GM19468 (cell line): ENCODE data around the gene PLEKHM2.

Experiments
- ATAC-seq: cut with Tn5 transposase; IDR thresholded peaks from one replicate; pipeline ENCODE4 v1.9.1; 2021; ENCODE audit warnings: mild to moderate bottlenecking, moderate library complexity, moderate number of reproducible peaks; ENCODE audit not compliant: unreplicated experiment; ENCODE audit errors: extremely low read depth

Gene PLEKHM2

GRCh38 chr1:15736892-15737261 lies 52.8 kb downstream of the PLEKHM2 start:
- no peak for ATAC-seq

- ATAC-seq, result no peak
Measured at GRCh38 chr1:15737324-15738319, 53.5 kb downstream of the PLEKHM2 start.

GRCh38 chr1:15738416-15739113 lies 54.4 kb downstream of the PLEKHM2 start:
- ATAC-seq, result no peak

- no peak for ATAC-seq
Measured at GRCh38 chr1:15739259-15739658, 55.1 kb downstream of the PLEKHM2 start.

- ATAC-seq, result no peak
Measured at GRCh38 chr1:15739745-15740144, 55.6 kb downstream of the PLEKHM2 start.

GRCh38 chr1:15740924-15741850 lies 57.1 kb downstream of the PLEKHM2 start:
- ATAC-seq, result no peak

- ATAC-seq, result no peak
Measured at GRCh38 chr1:15742339-15742801, 58.2 kb downstream of the PLEKHM2 start, which contains the start of gene TMEM82. Gene TMEM82 (plus strand): TSS chr1:15742499. CDS start chr1:15742560, 61 bp downstream.

GRCh38 chr1:15744122-15744679 lies 60.1 kb downstream of the PLEKHM2 start:
- no peak for ATAC-seq

- ATAC-seq, result no peak
Measured at GRCh38 chr1:15747378-15747777, 63.3 kb downstream of the PLEKHM2 start.

GRCh38 chr1:15748264-15748663 lies 64.1 kb downstream of the PLEKHM2 start:
- no peak for ATAC-seq

GRCh38 chr1:15748690-15749398 lies 64.7 kb downstream of the PLEKHM2 start:
- ATAC-seq, result no peak

GRCh38 chr1:15749399-15750291 lies 65.5 kb downstream of the PLEKHM2 start:
- ATAC-seq, result no peak

- no peak for ATAC-seq
Measured at GRCh38 chr1:15750924-15751323, 66.8 kb downstream of the PLEKHM2 start.

- ATAC-seq, result no peak
Measured at GRCh38 chr1:15751717-15752116, 67.6 kb downstream of the PLEKHM2 start.

- no peak for ATAC-seq
Measured at GRCh38 chr1:15753776-15754175, 69.7 kb downstream of the PLEKHM2 start.

- no peak for ATAC-seq
Measured at GRCh38 chr1:15755021-15755645, 71.0 kb downstream of the PLEKHM2 start.

- no peak for ATAC-seq
Measured at GRCh38 chr1:15755646-15756040, 71.5 kb downstream of the PLEKHM2 start.
